BLaER1 (cell line): ENCODE data around the gene CIB4.

Experiments
- H3K27ac ChIP-seq: shearing (Covaris generic); formaldehyde crosslinking; 2 replicates; pipeline ENCODE4 v1.8.1; 2022
- H3K27me3 ChIP-seq: shearing (Covaris generic); formaldehyde crosslinking; 2 replicates; pipeline ENCODE4 v1.8.1; 2022
- H3K36me3 ChIP-seq: shearing (Covaris generic); formaldehyde crosslinking; 2 replicates; pipeline ENCODE4 v1.8.1; 2022
- H3K4me1 ChIP-seq: shearing (Covaris generic); formaldehyde crosslinking; 2 replicates; pipeline ENCODE4 v1.8.1; 2022
- H3K4me2 ChIP-seq: shearing (Covaris generic); formaldehyde crosslinking; 2 replicates; pipeline ENCODE4 v1.8.1; 2022
- H3K4me3 ChIP-seq: shearing (Covaris generic); formaldehyde crosslinking; 2 replicates; pipeline ENCODE4 v1.8.1; 2022
- H3K9ac ChIP-seq: shearing (Covaris generic); formaldehyde crosslinking; 2 replicates; pipeline ENCODE4 v1.8.1; 2022
- H3K9me3 ChIP-seq: shearing (Covaris generic); formaldehyde crosslinking; 2 replicates; pipeline ENCODE4 v1.8.1; 2022
- H4K20me1 ChIP-seq: shearing (Covaris generic); formaldehyde crosslinking; 2 replicates; pipeline ENCODE4 v1.8.1; 2022
- Cebpa-rat ChIP-seq: shearing (Covaris generic); IDR thresholded peaks from 2 replicates; pipeline ENCODE4 v1.8.1; 2022

Gene CIB4

GRCh38 chr2:26675651-26676255 is 34.6 kb upstream of the CIB4 start:
- Histone ChIP-seq H3K9me3 (peaks cover 12% of the 10 kb centered on the region), H3K4me1 (no peaks in the 10 kb centered on the region), H3K27ac (no peak overlapping the region), H3K36me3 (no peaks in the 10 kb centered on the region), H3K4me3 (no peak overlapping the region), H3K27me3 (no peaks in the 10 kb centered on the region), H3K4me2 (no peak overlapping the region), H4K20me1 (no peaks in the 10 kb centered on the region), H3K9ac (no peak overlapping the region)
- no peak for TF ChIP-seq Cebpa-rat

DNA sequence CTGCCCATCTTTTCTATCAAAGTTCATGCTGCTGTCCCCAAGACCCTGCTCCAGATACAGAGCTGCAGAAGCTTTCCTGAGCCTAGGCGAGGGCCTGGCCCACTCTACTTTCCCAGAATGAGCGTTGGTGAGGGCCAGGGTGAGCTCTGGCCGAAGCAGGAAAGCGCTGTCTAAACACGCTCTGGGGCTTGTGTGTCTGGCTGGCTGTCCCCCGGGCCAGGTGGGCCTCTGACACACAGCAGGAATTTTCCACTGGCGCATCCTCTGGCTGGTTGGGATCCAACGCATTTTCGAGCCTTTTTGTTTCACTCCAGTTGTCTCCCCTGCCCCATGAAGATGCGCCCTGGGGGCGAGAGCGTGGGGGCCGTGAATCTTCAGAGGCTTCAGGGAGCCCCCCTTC is 33.6 kb upstream of the CIB4 start:
- H3K9ac ChIP-seq = no peak overlapping the region
- H3K9me3 ChIP-seq = peaks cover 12% of the 10 kb centered on the region
- H3K27ac ChIP-seq = no peak overlapping the region
- no peaks in the 10 kb centered on the region for H3K27me3 ChIP-seq
- no peaks in the 10 kb centered on the region for H4K20me1 ChIP-seq
- H3K4me1 ChIP-seq = peaks cover 7% of the 10 kb centered on the region; the same call in 1 of the 2 replicates
- no peak overlapping the region for H3K4me3 ChIP-seq
- H3K4me2 ChIP-seq = no peak overlapping the region
- H3K36me3 ChIP-seq = no peaks in the 10 kb centered on the region
- TF ChIP-seq Cebpa-rat = no peak

- TF ChIP-seq Cebpa-rat = no peak
- no peaks in the 10 kb centered on the region for H3K27me3 ChIP-seq
These were observed 33.0 kb upstream of the CIB4 start for GRCh38 chr2:26674002-26674751.

GRCh38 chr2:26672818-26673393 is 31.7 kb upstream of the CIB4 start:
- TF ChIP-seq Cebpa-rat = no peak
- H3K4me3 ChIP-seq = no peak overlapping the region
- no peak overlapping the region for H3K27ac ChIP-seq
- H3K4me2 ChIP-seq = no peak overlapping the region
- peaks cover 12% of the 10 kb centered on the region; the same call in 1 of the 2 replicates for H3K4me1 ChIP-seq
- H3K27me3 ChIP-seq = no peaks in the 10 kb centered on the region
- peaks cover 9% of the 10 kb centered on the region for H3K9me3 ChIP-seq
- H4K20me1 ChIP-seq = no peaks in the 10 kb centered on the region
- no peaks in the 10 kb centered on the region for H3K36me3 ChIP-seq
- no peak overlapping the region for H3K9ac ChIP-seq

More at GRCh38 chr2:26674002-26674751, 33.0 kb upstream of the CIB4 start:
- Histone ChIP-seq H4K20me1 (no peaks in the 10 kb centered on the region), H3K9ac (no peak overlapping the region), H3K9me3 (peaks cover 12% of the 10 kb centered on the region), H3K36me3 (no peaks in the 10 kb centered on the region), H3K4me3 (no peak overlapping the region), H3K27ac (no peak overlapping the region), H3K4me2 (no peak overlapping the region), H3K4me1 (peaks cover 7% of the 10 kb centered on the region; the same call in 1 of the 2 replicates)

DNA sequence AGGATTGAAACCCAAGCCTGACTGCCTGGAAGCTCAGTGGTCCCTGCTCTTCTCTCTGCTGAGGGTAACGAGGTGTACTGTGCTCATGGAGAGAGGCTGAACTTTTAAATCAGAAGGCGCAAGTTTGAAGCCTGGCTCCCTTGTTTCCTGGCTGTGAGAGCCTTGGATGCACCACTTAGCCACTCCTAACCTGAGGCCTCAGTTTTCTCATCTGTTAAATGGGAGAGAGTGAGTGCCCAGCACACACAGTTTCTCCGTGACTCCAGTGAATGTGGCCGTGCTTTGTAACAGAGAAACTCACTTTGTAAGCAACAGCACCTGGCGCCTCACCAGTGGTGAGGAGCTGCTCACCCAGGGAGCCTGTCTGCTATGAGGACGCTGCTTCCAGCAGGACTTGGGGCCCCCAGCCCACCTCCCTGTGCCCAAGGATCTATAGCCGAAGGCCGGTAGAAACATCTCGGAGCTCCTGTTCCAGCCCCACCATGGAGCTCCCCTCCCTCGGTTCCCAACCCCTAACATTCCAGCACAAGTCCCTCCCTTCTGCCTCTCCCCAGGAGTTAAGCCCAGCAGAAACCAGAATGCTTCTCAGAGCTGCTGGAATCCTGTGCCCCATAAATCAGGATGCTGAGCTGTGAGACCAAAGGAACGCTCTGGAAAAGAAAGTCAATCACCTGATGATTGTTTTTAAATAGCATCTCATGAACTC is 31.1 kb upstream of the CIB4 start:
- Histone ChIP-seq H3K4me2 (no peak overlapping the region), H3K9me3 (peaks cover 2% of the 10 kb centered on the region), H3K4me1 (peaks cover 12% of the 10 kb centered on the region; the same call in 1 of the 2 replicates), H3K9ac (no peak overlapping the region), H3K27me3 (no peaks in the 10 kb centered on the region), H3K27ac (no peak overlapping the region), H4K20me1 (no peaks in the 10 kb centered on the region), H3K4me3 (no peak overlapping the region), H3K36me3 (no peaks in the 10 kb centered on the region)
- TF ChIP-seq Cebpa-rat = no peak

DNA sequence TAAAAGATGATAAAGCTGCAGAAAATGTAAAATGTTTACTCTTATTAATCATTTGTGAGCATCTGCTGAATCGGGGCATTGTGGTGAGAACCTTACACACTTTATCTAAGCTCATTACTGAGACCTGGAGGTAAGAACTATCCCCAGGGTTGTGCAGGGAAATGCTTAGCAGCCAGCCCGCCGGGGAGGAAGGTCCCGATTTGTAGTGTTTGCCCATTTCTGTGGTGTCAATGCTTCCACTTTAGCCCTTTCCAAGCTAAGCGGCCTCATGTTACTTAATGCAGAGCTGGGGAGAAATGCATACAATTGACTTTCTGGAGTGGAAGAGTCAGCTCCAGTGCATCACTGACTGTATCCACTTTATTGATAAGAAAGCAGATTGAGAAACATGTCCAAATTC is 30.5 kb upstream of the CIB4 start:
- peaks cover 12% of the 10 kb centered on the region; the same call in 1 of the 2 replicates for H3K4me1 ChIP-seq
- no peaks in the 10 kb centered on the region for H3K27me3 ChIP-seq
- no peak overlapping the region for H3K4me3 ChIP-seq
- no peak for TF ChIP-seq Cebpa-rat
- no peaks in the 10 kb centered on the region for H4K20me1 ChIP-seq
- H3K4me2 ChIP-seq = no peak overlapping the region
- H3K36me3 ChIP-seq = no peaks in the 10 kb centered on the region
- H3K9me3 ChIP-seq = no peaks in the 10 kb centered on the region
- H3K9ac ChIP-seq = no peak overlapping the region
- no peak overlapping the region for H3K27ac ChIP-seq

DNA sequence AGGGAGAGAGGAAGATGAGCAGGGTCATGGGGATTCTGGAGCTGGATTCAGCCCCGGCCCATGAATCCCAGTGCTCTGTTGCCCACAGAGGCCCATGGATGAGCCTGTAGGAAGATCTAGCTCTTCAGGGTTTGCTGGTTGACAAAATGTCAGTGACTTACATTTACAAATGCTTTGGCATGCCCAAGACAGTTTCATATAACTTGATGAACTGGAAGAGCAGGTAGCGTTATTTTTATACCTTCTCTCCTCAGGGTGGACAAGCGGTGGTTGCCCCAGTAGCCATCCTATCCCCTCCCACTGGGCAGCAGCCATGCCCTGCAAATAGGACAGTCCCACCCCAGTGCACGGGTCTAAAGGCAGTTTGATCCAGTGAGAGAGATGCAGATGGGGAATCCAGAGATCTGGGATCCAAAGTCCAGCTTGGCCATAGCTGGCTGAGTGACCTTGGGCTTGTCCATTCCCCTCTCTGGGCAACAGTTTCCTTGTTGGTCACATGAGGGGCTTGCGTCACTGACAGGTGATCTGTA is 29.8 kb upstream of the CIB4 start:
- H3K9ac ChIP-seq = no peak overlapping the region
- TF ChIP-seq Cebpa-rat = no peak
- H3K27me3 ChIP-seq = no peaks in the 10 kb centered on the region

GRCh38 chr2:26670171-26670570 is 29.0 kb upstream of the CIB4 start:
- Histone ChIP-seq H3K27me3 (no peaks in the 10 kb centered on the region), H3K4me2 (no peak overlapping the region), H3K4me3 (no peak overlapping the region), H3K36me3 (no peaks in the 10 kb centered on the region), H3K9ac (no peak overlapping the region), H4K20me1 (no peaks in the 10 kb centered on the region), H3K4me1 (peaks cover 12% of the 10 kb centered on the region; the same call in 1 of the 2 replicates), H3K27ac (no peak overlapping the region), H3K9me3 (no peaks in the 10 kb centered on the region)
- no peak for TF ChIP-seq Cebpa-rat

More for the DNA sequence above, 29.8 kb upstream of the CIB4 start:
- H3K36me3 ChIP-seq = no peaks in the 10 kb centered on the region
- H3K4me1 ChIP-seq = peaks cover 12% of the 10 kb centered on the region; the same call in 1 of the 2 replicates
- H3K4me3 ChIP-seq = no peak overlapping the region
- no peak overlapping the region for H3K27ac ChIP-seq
- no peak overlapping the region for H3K4me2 ChIP-seq
- H3K9me3 ChIP-seq = no peaks in the 10 kb centered on the region
- H4K20me1 ChIP-seq = no peaks in the 10 kb centered on the region

DNA sequence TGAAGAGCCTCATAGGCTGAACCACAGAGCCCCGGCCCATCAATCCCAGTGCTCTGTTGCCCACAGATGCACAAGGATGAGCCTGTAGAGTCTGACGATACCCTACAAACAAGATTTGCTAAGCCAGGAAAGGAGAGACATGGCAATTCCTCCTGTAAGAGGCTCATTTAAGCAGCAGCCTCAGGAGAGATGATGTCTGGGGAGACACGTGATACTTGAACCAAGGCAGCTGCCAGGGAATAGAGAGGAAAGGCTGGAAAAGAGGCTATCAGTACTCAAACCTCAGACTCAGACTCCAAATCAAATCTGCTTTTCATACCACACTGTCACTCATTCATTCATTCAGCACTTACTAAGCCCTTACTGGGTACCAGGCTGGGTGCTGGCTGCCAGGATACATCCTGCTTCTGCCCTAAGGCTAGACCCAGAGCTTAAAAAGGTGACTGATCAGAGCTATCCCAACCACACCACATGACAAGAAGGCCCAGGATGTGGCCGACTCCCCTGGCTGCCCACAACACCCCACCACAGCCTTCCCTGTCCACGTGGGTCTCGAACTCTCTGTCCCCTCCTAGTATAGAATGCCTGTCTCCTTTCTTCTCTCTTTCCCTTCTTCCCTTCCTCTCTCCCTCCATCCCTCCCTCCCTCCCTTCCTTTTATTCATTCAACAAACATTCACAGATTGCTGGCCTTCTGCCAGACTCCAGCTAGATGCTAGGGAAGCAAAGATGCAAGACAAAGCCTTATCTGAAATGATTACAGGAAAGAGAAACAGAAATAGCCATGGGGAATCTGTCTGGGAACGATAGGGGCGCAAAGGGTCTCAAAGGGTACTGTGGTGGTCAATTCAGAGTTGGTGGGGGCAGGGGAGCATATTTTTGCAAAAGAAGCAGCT is 27.9 kb upstream of the CIB4 start:
- Histone ChIP-seq H3K27me3 (no peaks in the 10 kb centered on the region), H3K9ac (no peak overlapping the region), H3K27ac (no peak overlapping the region)

More for the DNA sequence above, 27.9 kb upstream of the CIB4 start:
- H3K4me3 ChIP-seq = no peak overlapping the region
- peaks cover 12% of the 10 kb centered on the region; the same call in 1 of the 2 replicates for H3K4me1 ChIP-seq
- no peak for TF ChIP-seq Cebpa-rat
- no peaks in the 10 kb centered on the region for H4K20me1 ChIP-seq
- no peaks in the 10 kb centered on the region for H3K36me3 ChIP-seq
- no peak overlapping the region for H3K4me2 ChIP-seq
- H3K9me3 ChIP-seq = no peaks in the 10 kb centered on the region
